HG03025 (cell line): Measurements from ENCODE around the gene DNAH6.
"Not testable (repeated sequence)": the region's sequence is repeated elsewhere in the genome, so short reads cannot be mapped to it uniquely, and the experiment has no call there.

Experiments
- ATAC-seq: cut with Tn5 transposase; IDR thresholded peaks from one replicate; pipeline ENCODE4 v1.9.1; 2021; ENCODE audit warnings: mild to moderate bottlenecking, moderate library complexity; ENCODE audit not compliant: unreplicated experiment, low FRiP score

Gene DNAH6, protein sequence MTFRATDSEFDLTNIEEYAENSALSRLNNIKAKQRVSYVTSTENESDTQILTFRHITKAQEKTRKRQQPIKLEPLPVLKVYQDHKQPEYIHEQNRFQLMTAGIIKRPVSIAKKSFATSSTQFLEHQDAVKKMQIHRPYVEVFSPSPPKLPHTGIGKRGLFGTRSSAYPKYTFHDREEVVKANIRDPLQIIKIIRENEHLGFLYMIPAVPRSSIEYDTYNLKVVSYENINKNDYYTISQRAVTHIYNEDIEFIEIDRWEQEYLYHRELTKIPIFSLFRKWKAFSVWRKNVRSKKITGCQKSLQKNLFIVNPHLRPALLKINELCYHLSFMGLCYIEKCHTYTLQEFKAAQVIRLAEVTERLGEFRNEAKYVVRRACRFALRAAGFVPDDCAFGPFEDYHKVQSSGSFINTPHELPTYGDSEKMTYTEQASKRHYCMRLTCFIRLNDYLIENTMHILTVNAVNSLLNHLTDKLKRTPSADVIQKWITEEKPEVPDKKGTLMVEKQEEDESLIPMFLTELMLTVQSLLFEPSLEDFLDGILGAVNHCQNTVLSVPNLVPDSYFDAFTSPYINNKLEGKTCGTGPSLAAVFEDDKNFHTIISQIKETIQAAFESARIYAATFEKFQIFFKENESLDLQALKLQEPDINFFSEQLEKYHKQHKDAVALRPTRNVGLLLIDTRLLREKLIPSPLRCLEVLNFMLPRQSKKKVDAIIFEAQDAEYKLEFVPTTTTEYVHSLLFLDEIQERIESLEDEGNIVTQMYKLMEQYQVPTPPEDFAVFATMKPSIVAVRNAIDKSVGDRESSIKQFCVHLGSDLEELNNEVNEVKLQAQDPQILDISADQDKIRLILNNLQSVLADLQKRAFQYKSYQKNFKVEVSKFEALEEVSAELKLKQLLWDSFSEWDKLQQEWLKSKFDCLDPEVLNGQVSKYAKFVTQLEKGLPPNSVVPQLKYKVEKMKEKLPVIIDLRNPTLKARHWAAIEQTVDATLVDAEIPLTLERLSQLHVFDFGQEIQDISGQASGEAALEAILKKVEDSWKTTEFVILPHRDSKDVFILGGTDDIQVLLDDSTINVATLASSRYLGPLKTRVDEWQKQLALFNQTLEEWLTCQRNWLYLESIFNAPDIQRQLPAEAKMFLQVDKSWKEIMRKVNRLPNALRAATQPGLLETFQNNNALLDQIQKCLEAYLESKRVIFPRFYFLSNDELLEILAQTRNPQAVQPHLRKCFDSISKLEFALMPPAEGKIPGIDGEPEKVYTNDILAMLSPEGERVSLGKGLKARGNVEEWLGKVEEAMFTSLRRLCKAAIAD (N-terminal part only)

DNA sequence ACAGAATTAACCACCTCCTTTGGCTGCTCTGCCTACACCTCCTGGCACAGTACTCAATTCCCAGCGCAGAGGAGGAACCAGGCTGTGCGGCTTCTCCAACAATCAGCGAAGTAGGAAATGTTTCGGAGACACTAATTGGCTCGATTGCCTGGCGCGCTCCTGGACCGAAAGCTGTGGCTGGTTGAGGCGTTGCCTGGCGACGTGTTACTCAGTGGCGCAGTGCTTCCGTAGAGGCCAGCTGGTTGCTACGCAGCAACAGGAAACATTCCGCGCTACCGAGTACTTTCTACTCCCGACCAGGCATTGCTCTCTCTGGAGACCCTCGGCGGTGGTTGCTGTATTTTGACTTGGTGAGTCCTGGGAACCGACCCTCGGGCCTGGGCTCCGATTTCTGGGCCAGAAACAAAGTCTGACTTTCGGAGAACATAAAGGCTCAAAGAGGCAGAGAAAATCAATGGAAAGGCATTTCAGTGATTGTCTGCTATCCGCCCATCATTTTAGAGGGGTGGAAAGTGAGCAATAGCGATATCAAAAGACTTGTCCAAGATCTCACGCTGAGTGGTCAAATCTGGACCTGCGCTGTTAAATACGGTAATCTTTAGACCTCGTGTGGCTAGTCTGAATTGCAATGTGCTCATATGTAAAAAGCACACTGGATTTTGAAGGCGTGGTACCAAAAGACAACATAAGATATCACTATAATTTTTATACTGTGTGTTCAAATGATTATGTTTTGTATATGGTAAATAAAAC lies at the start of gene DNAH6:
TSS of gene DNAH6 (plus strand) at position 265 of the 753 bp plus-strand sequence. CDS start 1,329 bp downstream, outside the sequence.
- ATAC-seq, result peak; percentile 99

DNA sequence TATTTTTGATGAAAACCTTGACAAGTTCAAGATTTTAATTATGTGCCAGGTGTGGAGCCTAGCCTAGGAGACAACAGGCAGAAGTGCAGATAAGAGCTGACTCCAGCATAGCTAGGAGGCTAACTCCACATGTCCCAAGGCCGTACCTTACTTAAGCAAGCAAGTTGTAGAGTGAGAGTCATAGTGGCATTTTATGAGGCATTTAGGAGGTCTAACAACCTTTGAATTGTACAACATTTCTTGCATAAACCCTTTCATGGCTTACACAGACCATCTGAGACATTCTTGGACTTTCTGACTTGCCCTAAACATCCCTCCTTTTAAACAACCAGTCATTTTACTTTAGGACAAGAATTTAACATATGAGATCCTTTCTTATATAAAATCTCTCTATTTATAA lies 48.9 kb upstream of the DNAH6 start:
- ATAC-seq, result no peak

DNA sequence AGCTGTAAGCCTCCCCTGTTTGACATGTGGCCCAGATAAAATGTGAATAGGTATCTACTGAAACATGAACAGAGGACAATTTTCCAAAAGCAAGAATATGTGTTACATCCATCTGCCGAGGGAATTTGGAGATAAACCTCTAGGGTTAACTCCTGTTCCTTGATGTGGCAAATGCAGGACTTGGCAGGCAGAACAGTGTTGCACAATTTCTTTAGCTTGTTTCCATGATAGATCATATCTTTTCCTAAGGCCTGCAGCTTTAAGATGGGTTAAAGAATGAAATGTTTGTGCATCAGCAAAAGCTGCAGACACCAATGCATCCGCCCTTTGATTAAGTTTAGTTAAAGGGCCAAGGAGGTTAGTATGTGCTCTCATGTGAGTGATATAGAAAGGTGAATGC lies 43.9 kb upstream of the DNAH6 start:
- not testable (repeated sequence) for ATAC-seq

DNA sequence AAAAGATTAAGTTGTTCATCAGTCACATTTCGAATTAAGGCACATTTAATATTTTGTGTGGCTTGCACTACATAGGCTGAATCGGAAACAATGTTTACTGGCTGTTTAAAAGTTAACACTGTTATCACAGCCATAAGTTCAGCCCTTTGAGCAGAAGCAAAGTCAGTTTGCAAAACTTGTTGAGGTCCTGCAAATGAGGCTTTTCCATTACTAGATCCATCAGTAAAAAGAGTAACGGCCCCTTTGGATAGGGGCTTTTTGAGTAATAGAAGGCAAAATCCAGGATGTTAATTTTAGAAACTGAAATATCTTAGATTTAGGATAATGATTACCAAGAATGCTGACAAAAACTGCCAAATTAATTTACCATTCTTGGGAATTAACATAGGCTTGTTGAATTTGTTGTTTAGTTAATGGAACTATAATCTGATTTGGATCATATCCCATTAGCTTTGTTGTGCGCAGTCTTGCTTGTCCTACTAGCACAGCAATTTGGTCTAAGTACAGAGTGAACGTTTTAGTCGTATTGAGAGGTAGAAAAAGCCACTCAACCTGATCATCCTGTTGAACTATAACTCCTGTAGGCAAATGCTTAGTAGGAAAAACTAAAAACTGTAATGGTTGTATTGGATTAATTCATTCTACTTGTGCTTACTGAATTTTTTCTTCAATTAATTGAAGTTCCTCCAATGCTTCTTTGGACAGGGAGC lies 43.3 kb upstream of the DNAH6 start:
- ATAC-seq, result no peak

DNA sequence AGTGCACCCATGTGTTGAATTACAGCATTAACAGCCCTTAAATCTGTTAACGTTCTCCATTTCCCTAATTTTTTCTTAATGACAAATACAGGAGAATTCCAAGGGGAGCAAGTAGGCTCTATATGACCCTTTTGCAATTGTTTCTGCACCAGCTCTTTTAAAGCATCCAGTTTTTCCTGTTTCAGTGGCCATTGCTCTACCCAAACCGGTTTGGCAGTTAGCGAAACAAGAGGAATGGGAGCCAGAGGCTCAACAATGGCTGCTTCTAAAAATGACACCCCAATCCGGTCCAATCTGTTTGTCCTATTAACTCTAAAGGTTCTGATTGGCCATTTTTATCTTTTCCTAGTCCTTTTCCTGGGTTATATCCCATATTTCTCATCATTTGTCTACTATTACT lies 42.1 kb upstream of the DNAH6 start:
- ATAC-seq, result no peak

DNA sequence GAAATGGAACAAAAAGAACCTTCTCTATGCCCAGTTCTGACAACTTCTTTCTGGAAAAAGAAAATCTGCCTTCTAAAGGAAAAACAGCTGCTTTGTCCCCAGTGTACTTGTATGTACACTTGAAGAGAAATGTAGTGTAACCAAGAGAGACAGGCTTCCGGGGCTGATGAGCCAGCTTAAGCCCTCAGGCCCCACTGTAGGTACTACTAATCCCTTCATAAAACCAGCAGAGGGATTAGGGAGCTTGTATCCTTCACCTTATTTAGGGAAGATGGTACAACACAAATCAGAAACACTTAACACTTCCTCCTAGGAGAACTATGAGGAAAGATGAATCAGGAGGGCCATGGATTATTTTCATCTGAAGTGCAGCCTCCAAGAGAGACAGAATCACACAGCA lies 38.4 kb upstream of the DNAH6 start:
- ATAC-seq, result no peak

DNA sequence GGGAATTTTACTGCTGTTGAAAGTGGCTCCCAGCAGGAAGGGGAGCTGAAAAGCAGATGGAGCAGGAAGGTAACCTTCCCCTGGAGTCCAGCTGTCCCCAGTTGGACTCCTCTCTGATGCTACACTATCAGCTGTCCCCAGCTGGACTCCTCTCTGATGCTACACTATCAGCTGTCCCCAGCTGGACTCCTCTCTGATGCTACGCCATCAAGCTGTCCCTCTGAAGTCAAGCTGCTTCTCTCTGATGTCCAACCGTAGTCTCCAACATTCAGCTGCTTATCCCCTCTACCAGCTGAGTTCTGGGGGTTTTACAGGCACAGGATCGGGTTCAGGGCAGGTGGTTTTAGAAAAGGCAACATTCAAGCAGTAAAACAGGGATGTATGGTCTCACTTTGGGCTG lies 37.4 kb upstream of the DNAH6 start:
- ATAC-seq, result no peak

DNA sequence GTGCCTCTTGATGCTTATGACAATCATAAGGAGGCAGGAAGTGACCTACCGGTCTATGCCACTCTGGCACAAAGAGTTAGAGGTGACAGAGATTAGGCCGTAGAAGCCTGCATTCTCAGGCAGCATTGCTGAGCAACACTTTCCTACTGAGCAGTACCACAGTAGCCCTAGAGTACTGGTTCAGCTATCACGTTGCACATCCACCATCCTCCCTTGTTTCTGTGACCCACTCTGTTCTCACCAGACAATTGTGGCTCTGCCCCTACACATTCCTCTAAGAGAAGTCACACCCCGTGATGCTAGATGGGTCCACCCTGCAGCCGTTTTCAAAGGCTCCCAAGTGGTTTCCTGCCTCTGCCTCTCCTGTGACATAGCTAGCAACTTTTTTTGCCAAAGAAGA lies 34.6 kb upstream of the DNAH6 start:
- no peak for ATAC-seq

DNA sequence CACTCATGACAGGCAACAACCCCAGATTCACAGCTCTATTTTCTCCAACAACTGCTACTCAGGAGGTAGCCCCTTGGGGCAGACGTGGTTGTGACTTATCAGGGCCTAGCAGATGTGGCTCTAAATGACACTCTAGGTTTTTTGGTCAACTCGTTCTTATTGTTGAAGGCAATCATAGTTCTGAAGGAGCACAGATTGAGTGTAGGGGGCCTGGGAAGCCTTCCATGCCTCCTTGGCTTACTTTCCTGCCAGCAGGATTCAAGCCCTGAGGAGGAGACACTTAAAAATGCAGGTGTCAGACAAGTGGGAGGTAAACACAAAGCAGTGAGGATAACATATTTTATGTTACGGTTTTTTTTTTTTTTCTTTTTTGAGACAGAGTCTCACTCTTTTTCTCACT lies 33.7 kb upstream of the DNAH6 start:
- ATAC-seq, result no peak

DNA sequence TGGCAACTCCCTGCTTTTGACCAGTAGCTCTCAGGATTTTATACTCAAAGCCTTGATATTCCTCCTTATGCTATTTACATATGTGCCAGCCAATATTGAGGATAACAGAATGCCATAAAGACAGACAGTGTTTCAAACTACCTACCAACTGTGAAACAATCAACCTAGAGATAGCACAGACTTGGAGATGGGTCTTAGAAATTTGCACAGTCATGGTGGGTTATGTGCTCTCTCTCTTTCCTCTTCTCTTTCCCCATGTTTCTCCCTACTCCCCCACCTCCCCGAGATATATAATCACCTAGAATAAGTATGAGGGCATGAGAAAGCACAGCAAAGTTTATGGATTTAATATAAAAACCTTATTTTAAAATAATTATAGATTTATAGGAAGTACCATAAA lies 33.0 kb upstream of the DNAH6 start:
- ATAC-seq, result no peak

DNA sequence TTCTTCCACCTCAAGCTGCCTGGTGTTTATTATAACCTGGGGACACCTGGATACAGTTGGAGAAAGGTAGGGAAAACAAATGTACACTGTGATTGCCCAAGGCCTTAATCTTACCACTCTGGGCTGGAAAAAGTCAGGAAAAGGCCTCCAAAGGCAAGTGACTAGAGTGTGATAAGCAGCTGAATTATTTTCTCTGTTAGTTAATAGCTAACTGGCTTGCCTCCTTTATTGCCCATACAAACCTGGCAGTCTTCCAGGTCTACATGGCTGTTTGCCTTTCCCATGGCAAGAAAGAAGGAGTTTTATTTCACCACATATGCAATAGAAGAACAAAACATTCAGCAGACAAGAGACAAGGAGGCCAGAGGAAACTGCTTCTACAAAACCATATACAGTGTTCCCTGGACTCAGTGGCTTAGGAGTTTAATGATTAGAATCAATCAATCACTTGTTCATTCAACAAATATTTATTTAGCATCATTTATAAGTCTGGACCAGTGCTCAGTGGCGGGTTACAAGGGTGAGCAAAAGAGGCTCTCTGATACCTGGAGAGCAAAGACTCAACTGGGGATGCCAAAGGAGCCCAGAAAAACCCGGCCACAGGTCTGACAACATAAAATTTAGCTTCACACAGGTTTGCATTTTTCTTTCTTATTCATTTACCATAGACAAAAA lies 29.7 kb upstream of the DNAH6 start:
- ATAC-seq, result no peak

DNA sequence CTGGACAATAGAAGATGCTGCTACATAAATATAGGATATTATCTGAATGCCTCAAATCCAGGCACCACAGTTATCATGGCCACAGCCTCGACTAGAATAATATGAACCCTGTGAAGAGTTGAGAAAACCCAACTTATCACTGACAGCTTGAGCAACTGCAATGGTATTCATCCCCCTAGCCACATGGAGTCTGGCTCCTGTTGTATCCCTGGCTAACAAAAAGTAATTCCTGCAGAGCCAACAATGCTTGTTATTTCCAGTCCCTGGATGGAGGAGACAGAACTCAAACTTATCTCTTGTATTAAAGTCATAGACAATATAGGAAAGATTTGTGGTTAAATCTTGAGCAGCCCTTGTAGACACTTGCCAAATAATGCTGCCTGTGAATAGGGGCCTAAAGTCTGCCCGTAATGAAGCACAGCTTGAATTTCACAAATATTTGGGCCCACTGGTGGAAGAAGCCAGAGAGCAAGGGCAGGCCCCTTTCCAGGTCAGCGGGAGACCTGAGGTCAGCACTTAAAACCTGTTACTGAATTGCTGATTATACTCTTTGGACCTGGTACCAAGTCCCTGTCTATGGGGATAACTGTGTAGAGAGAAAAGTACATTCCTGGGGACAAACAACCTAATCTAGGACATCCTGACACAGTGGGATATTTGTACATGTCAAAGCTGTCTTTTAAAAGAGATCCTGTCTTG lies 28.9 kb upstream of the DNAH6 start:
- ATAC-seq, result no peak

DNA sequence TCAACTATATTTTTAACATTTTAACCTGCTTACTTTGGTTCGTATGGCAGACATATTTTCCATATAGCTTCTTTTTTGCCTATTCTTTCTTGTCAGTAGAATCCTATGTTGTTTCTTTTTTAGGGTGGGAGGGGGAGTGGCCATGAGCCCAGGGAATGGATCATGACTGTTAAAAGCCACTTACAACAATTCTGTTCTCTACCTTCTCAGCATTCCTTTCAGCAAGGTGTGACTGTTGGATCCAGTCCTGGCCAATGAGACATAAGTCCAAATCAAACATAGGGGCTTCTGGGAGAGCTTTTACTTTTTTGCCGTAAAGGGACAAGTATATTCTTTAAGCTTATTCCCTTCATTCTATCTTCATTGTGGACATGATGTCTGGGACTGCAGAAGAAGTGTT lies 25.0 kb upstream of the DNAH6 start:
- ATAC-seq, result no peak

DNA sequence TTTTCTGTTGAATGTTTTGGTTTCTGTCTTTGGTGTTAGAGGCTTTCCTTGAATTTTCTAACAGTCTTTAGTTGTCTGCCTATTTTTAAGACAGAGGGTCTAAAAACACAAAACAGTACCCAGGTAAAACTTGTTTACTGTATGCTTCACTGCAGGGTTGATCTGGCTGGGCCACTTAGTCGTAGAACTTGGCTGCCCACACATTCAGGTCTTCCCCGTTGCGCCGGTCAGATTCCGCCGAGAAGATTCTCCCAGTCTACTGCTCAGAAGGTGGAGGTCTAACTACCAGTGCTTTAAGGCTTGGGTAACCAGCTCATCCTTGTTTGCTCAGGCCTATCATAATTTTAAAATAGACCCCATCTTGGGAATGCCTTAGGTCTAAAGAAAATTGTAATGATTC lies 24.6 kb upstream of the DNAH6 start:
- ATAC-seq, result no peak

DNA sequence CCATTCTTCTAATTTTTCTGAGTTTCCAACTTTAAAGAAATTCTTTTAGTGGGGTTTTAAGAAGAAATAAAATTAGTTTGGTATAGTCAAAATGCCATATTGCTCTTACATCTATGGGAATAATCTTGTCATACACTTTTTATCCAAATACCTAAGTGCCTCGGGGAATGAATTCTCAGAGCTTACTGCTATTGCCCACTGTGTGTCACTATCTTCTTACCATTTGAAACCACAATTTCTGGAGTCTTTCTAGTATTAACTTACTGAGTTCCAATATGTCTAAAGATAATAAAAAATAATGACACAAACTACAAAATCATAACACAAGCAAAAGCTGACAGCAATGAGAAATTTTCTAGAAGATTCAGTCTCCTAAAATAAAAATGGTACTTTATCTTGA lies 23.7 kb upstream of the DNAH6 start:
- no peak for ATAC-seq

DNA sequence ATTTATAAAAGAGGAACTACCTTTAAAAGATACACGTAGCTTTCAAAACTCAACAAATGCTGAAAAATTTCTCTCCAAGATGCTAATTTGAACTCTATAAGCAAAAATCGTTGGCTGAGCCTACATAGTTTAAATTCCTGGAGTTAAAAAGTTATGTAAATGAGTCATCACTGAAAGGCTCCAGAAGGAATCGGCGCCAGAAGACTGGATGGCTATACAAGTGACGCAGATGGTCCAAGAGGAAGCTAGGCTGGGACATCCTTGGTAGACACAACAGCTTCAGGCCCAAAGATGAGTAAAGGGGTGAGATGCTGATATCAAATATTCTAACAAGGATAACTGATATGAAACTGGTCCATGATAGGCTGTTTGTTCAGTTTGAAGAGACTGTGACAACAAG lies 22.8 kb upstream of the DNAH6 start:
- no peak for ATAC-seq

DNA sequence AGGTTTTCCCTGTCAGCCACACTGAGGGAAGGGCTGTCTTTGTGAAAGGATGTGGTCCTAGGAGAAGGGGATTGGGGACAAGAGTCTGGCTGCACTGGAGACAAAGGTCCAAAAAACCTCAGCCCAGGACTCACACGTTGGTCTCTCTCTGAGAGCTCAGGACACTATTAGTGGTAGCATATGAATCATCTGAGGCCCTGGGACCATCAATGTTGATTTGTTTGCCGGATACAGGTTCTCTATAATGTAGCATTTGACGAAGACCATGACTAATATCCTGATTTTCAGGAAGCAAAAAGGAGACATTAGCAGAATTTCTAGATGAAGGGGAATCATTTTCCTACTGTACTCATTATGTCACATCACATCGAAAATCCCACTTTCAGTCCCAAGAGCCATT lies 22.2 kb upstream of the DNAH6 start:
- no peak for ATAC-seq

DNA sequence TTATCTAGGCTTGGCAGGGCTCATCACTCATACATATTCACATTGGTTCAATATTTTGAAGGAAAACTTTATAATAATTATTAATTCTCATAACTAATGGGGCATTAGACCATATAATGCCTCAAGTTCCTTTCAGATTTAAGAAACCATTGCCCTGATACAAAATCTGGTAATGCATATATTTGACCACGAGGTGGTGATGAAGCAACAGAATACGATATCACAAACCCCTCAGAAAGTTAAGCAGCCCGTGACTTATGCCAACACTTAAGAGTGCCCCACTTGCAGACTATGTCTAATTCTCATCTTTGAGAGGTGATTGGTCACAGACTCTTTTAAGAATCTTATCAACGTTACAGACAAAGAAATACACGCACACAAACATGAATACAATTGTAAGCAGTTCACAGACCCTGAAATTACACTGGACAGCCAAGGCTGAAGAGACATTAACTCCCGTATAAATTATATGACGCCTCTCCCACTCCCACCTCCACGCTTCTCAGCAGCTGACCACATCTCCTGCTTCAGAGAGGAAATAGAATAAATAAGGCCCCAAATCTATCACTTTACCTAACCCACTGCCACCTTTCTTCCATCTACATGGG lies 20.7 kb upstream of the DNAH6 start:
- no peak for ATAC-seq
